ENCODE results near the gene PCBD2. TPM values are rescaled to one million over a fixed set of nuclear protein-coding genes. Genes with fewer than 3 reads are reported as not detected.

Gene PCBD2
- total and polyA plus RNA-seq, 7 donors = 8.9 to 29.9 (median 23.8) TPM

GRCh38 chr5:134920848-134921575 lies 16.1 kb downstream of the PCBD2 start:
- WGBS, 3 donors = 80 to 94% (median 86%) methylated on average over 9 of the region's 9 CpGs
- no peak overlapping the region for H3K27ac ChIP-seq
- H3K9me3 ChIP-seq = no peaks in the 10 kb centered on the region
- H3K36me3 ChIP-seq (ENCODE audit: insufficient read depth in 1 of 2, low read depth in 1 of 2) = peaks cover 3 to 14% of the 10 kb centered on the region in 2 donors
- TF ChIP-seq CTCF (IDR thresholded peaks at IDR 0.05) = no peak
- no peaks in the 10 kb centered on the region for H3K27me3 ChIP-seq (ENCODE audit: insufficient read depth in 3 of 3, low read length in 2 of 3)
- intact Hi-C loops (cut with DNase I) = no loop called here
- DNase-seq (no peak), ATAC-seq (no peak)
- no peaks in the 10 kb centered on the region for H3K4me1 ChIP-seq
- no peak overlapping the region for H3K4me3 ChIP-seq

DNA sequence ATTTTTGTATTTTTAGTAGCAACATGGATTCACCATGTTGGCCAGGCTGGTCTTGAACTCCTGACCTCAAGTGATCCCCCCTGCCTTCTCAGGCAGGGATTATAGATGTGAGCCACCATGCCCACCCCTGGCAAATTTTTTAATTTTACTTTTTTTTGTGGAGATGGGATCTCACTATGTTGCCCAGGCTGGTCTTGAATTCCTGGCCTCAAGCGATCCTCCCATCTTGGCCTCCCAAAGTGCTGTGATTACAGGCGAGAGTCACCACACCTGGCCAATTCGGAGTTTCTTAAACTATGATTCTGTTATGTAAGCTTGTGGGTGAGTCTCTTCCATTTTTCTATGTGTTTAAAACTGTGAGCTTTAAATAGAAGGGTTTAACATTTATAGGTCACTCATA lies 27.6 kb downstream of the PCBD2 start:
- Histone ChIP-seq H3K9me3 (no peaks in the 10 kb centered on the region), H3K4me1 (peaks cover 10% of the 10 kb centered on the region), H3K4me3 (no peak overlapping the region), H3K27ac (no peak overlapping the region), H3K27me3 (ENCODE audit: insufficient read depth in 3 of 3, low read length in 2 of 3) (no peaks in the 10 kb centered on the region), H3K36me3 (ENCODE audit: insufficient read depth in 1 of 2, low read depth in 1 of 2) (peaks cover 7 to 68% of the 10 kb centered on the region in 2 donors)
- ATAC-seq = no peak
- no peak for TF ChIP-seq CTCF (IDR thresholded peaks at IDR 0.05)
- DNase-seq = no peak
- 98 to 100% (median 100%) methylated on average over 3 of the region's 3 CpGs for WGBS, 3 donors
- intact Hi-C loops (cut with DNase I) = no loop called here

- H3K4me1 ChIP-seq = peaks cover 10% of the 10 kb centered on the region
- no peak for TF ChIP-seq CTCF (IDR thresholded peaks at IDR 0.05)
- peak in 3 of 4 donors; percentile 57 to 70 (median 57) for ATAC-seq
- DNase-seq = no peak
- no peak overlapping the region for H3K4me3 ChIP-seq
- no peaks in the 10 kb centered on the region for H3K9me3 ChIP-seq
- peaks cover 7 to 70% of the 10 kb centered on the region in 2 donors for H3K36me3 ChIP-seq (ENCODE audit: insufficient read depth in 1 of 2, low read depth in 1 of 2)
- 59 to 72% (median 64%) methylated on average over 5 of the region's 5 CpGs for WGBS, 3 donors
- no peak overlapping the region for H3K27ac ChIP-seq
- no peaks in the 10 kb centered on the region for H3K27me3 ChIP-seq (ENCODE audit: insufficient read depth in 3 of 3, low read length in 2 of 3)
- intact Hi-C loops (cut with DNase I) = no loop called here
These were observed 29.3 kb downstream of the PCBD2 start for GRCh38 chr5:134934202-134934601.

DNA sequence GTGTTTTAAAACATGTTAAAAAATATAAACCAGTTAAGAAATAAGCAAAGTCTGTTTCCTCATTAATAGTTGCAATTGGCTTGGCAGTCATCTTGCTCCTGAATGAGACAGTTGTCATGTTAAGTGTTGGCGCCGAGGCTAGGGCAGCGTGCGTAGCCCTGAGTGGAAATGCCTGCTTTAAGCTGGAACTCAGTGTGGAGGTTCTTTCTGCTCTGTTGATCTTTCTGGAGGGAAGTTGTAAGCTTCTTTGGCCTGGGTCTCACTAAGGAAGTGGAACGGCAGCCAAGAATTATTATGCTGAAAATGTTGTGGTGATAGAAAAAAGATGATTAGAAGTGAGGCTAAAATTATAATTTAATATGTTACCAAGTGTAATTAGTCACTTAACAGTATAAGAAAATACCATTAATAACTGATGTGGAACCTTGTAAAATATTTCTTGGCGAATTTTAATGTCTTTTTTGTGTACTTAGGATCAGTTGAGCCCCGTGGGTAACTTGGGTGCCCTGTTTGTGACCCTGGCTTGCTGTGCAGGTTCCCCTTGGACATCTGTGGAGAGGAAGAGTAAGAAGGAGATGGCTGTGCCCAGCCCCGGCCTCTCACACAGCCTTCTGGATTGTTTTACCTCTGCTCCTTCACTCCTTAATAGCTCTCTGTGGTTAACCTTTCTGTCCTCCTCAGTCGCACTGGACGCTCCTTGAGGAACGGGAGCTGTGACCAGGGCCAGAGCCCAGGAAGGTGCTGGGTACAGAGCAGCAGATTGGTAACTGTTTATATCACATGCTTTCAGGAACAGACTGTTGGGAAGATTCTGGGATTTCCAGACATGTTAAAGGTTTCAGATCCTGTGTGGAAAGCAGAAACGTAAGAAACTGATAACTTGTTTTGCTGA lies 31.0 kb downstream of the PCBD2 start:
- intact Hi-C loops (cut with DNase I) = no loop called here

More for the DNA sequence above, 31.0 kb downstream of the PCBD2 start:
- H3K27me3 ChIP-seq (ENCODE audit: insufficient read depth in 3 of 3, low read length in 2 of 3) = no peaks in the 10 kb centered on the region
- H3K4me1 ChIP-seq = peaks cover 10% of the 10 kb centered on the region
- no peak for TF ChIP-seq CTCF (IDR thresholded peaks at IDR 0.05)
- H3K27ac ChIP-seq = no peak overlapping the region
- peaks cover 5 to 53% of the 10 kb centered on the region in 2 donors for H3K36me3 ChIP-seq (ENCODE audit: insufficient read depth in 1 of 2, low read depth in 1 of 2)
- no peak for DNase-seq
- 72 to 76% (median 76%) methylated on average over 12 of the region's 12 CpGs for WGBS, 3 donors
- H3K9me3 ChIP-seq = no peaks in the 10 kb centered on the region
- no peak overlapping the region for H3K4me3 ChIP-seq
- peak in 1 of 4 donors; percentile 25 for ATAC-seq

Measured in psoas muscle (tissue), 8 donors.